Measurements from ENCODE around the gene IFFO2. TPM values are rescaled to one million over a fixed set of nuclear protein-coding genes. Genes with fewer than 3 reads are reported as not detected.

IFFO2 gene
- total RNA-seq, 1 experiment from 2014 or later: 15.6 TPM

DNA sequence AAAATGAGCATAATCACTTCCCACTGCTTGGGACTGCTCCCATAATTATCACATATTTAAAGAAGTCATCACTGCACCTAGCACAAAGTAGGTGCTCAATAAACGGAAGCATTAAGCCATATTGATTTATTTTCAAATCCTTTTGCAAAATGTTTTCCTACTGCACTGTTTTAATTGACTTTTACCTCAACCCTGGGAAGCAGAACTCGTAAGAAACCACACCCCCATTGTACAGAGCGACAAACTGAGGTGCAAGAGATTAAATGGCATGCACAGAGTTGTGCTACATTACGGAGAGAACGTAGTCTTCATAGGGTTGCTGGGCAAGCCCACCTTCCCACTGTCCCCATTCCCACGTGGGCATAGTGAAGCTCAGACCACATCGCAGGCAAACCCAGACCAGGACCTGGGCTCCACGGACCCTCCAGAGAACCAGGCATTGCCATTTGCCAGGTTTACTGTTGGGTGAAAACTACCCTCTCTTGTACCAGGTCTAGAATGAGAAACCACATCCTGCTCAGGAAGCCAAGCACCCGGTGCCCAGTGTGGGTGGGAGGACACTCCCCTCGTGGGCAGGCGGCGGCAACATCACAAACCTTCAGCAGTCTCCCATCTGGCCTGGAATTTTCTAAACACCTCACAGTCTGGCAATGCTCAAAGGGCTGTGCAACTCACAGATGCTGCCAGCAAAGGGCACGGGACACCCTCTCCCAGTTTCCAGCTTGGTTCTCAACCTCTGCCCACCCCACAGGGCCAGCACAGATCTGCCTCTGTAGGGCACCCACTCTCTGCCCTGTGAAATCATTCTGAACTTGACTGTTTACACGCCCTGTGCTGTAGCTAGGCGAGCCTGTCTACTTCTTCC lies 8.2 kb downstream of the IFFO2 start:
- DNase-seq (ENCODE audit: low read depth, low spot score): no peak
- H3K36me3 ChIP-seq (ENCODE audit: control insufficient read depth in 1 of 2, insufficient read depth in 2 of 2, low read length in 2 of 2): peaks cover 0 to 4% of the 10 kb centered on the region in 2 experiments; a peak in 1 of 4 replicates
- no peak overlapping the region for H2AFZ ChIP-seq (ENCODE audit: low read depth, low read length, poor library complexity, severe bottlenecking)
- RAD21 ChIA-PET (ENCODE audit: low non-redundant PET in 1 of 2, low total read pairs in 2 of 2, uncharacterized antibody in 2 of 2, unreplicated experiment in 2 of 2): no interaction called here
- peaks cover 98% of the 10 kb centered on the region for H3K79me2 ChIP-seq (ENCODE audit: insufficient read depth, low read length)
- H3K27ac ChIP-seq (ENCODE audit: low read depth, low read length): no peak overlapping the region; the same call in 1 of the 2 replicates
- H3K4me2 ChIP-seq (ENCODE audit: low read length): no peak overlapping the region; the same call in 1 of the 2 replicates
- POLR2A ChIA-PET: no interaction called here
- CTCF ChIA-PET: no interaction called here
- peaks cover 9 to 32% of the 10 kb centered on the region in 2 experiments; a peak in 3 of 4 replicates for H3K4me1 ChIP-seq (ENCODE audit: control insufficient read depth in 1 of 2, insufficient read depth in 2 of 2, low read length in 2 of 2)
- no peaks in the 10 kb centered on the region for H3K9me2 ChIP-seq (ENCODE audit: insufficient read depth)
- H3K9ac ChIP-seq (ENCODE audit: low read length): no peak overlapping the region
- no peak overlapping the region for H3K4me3 ChIP-seq (replicated peaks in 1 of 2; ENCODE audit: low read depth in 1 of 2, low read length in 2 of 2)
- no TSS peak for BruUV-seq (replicated peaks)
- no peaks in the 10 kb centered on the region for H4K20me1 ChIP-seq (ENCODE audit: insufficient read depth)
- intact Hi-C loops (cut with micrococcal nuclease): no loop called here
- no peak; the same call in 1 of the 2 replicates for ATAC-seq
- no peaks in the 10 kb centered on the region for H3K9me3 ChIP-seq (ENCODE audit: control insufficient read depth in 1 of 2, insufficient read depth in 1 of 2, low read depth in 1 of 2, low read length in 2 of 2)
- TF ChIP-seq JUND (IDR thresholded peaks at IDR 0.05) (no peak), ZFX (IDR thresholded peaks at IDR 0.05) (no peak), EGR1 (IDR thresholded peaks at IDR 0.05; ENCODE audit: low read depth) (no peak), CEBPB (IDR thresholded peaks at IDR 0.05; ENCODE audit: low read depth) (no peak), SP1 (IDR thresholded peaks at IDR 0.05; ENCODE audit: low read depth) (no peak), SRF (IDR thresholded peaks at IDR 0.05; ENCODE audit: low read depth) (no peak), CBX3 (IDR thresholded peaks at IDR 0.05; ENCODE audit: low read depth) (no peak), EZH2phosphoT487 (IDR thresholded peaks at IDR 0.05; ENCODE audit: borderline replicate concordance) (no peak)
- TF ChIP-seq, protein P1, sequence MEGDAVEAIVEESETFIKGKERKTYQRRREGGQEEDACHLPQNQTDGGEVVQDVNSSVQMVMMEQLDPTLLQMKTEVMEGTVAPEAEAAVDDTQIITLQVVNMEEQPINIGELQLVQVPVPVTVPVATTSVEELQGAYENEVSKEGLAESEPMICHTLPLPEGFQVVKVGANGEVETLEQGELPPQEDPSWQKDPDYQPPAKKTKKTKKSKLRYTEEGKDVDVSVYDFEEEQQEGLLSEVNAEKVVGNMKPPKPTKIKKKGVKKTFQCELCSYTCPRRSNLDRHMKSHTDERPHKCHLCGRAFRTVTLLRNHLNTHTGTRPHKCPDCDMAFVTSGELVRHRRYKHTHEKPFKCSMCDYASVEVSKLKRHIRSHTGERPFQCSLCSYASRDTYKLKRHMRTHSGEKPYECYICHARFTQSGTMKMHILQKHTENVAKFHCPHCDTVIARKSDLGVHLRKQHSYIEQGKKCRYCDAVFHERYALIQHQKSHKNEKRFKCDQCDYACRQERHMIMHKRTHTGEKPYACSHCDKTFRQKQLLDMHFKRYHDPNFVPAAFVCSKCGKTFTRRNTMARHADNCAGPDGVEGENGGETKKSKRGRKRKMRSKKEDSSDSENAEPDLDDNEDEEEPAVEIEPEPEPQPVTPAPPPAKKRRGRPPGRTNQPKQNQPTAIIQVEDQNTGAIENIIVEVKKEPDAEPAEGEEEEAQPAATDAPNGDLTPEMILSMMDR (IDR thresholded peaks at IDR 0.05 in 2 of 3, conservative IDR thresholded peaks at IDR 0.05 in 1 of 3; ENCODE audit: borderline replicate concordance in 1 of 3, insufficient read depth in 1 of 3, low read depth in 2 of 3, low read length in 2 of 3): no peak
- no peaks in the 10 kb centered on the region for H3K27me3 ChIP-seq (ENCODE audit: insufficient read depth, low read length)
